HepG2 (cell line): ENCODE data around the gene OR6S1. TPM values are rescaled to one million over a fixed set of nuclear protein-coding genes. Genes with fewer than 3 reads are reported as not detected.

Source experiments
- ARID5B ChIP-seq: IDR thresholded peaks from 2 replicates; pipeline ENCODE4 v1.4.0; 2020; ENCODE audit warnings: mild to moderate bottlenecking, missing genetic modification reagents
- ELK4 ChIP-seq: sonication (generic); formaldehyde crosslinking; IDR thresholded peaks from 2 replicates; pipeline ENCODE4 v1.9.0; 2021; ENCODE audit warnings: missing genetic modification reagents, borderline replicate concordance
- FOSL2 ChIP-seq: sonication (generic); formaldehyde crosslinking; IDR thresholded peaks from 2 replicates; pipeline ENCODE4 v1.4.0; 2020; ENCODE audit warnings: missing genetic modification reagents
- NR3C1 ChIP-seq: sonication (generic); formaldehyde crosslinking; IDR thresholded peaks from 2 replicates; pipeline ENCODE4 v1.4.0; 2020; ENCODE audit warnings: missing genetic modification reagents
- TAF15 ChIP-seq: fragments of 200-400 bp; formaldehyde crosslinking; IDR thresholded peaks from one replicate; pipeline ENCODE4 v1.6.1; 2018; ENCODE audit warnings: mild to moderate bottlenecking, low read depth, low read length; ENCODE audit not compliant: poor library complexity, severe bottlenecking
- YEATS4 ChIP-seq: sonication (generic); formaldehyde crosslinking; IDR thresholded peaks from 2 replicates; pipeline ENCODE4 v1.4.0; 2020; ENCODE audit warnings: missing genetic modification reagents, borderline replicate concordance
- ZNF275 ChIP-seq: sonication (generic); formaldehyde crosslinking; IDR thresholded peaks from 2 replicates; pipeline ENCODE4 v1.8.0; 2022; ENCODE audit warnings: missing genetic modification reagents, mild to moderate bottlenecking, inconsistent platforms, borderline replicate concordance
- ZNF3 ChIP-seq: IDR thresholded peaks from 2 replicates; pipeline ENCODE4 v1.7.0; 2017; ENCODE audit warnings: inconsistent platforms
- ZNF747 ChIP-seq: sonication (generic); formaldehyde crosslinking; IDR thresholded peaks from 2 replicates; pipeline ENCODE4 v1.8.1; 2023; ENCODE audit warnings: missing genetic modification reagents, mild to moderate bottlenecking, borderline replicate concordance
- polyA plus RNA-seq, 8 experiments: library from polyadenylated mRNA; depleted of rRNA in 3 of 8; stranded (reverse) in 7 of 8; unstranded in 1 of 8; fragments of >200 nt; fragmentation: Illumina TruSeq in 4 of 8; extraction: Trizol in 4 of 8; gene quantifications; 2 replicates each; pipeline versions ENCODE4 v1.2.1 to v1.2.3, GENCODE V29; 2011 to 2016; ENCODE audit warnings: low read depth in 4 of 8, missing spikeins in 1 of 8, mixed read lengths in 1 of 8; ENCODE audit not compliant: insufficient read depth in 1 of 8
- total RNA-seq, 5 experiments: library from RNA; depleted of rRNA; stranded (reverse); fragments of >200 nt; fragmentation: Illumina TruSeq; extraction: Trizol; gene quantifications; 2 replicates each; pipeline ENCODE4 v1.2.3, GENCODE V29; 2016; ENCODE audit warnings: low read depth in 1 of 5

The OR6S1 gene
- total and polyA plus RNA-seq, 2 of the 13 experiments (the other 11 are each of a cell fraction or from before 2014, with no cell fraction given), result 0.09 TPM; not detected in 1

GRCh38 chr14:20656274-20656673, 14.8 kb upstream of the OR6S1 start (continued):
- TF ChIP-seq ELK4 (CRISPR knock-in tag), result no peak
- TF ChIP-seq ARID5B (CRISPR knock-in tag), result no peak
- TF ChIP-seq ZNF3 (CRISPR knock-in tag), result no peak
- no peak for TF ChIP-seq TAF15
- no peak for TF ChIP-seq YEATS4 (CRISPR knock-in tag)
- no peak for TF ChIP-seq ZNF275 (CRISPR knock-in tag)
- TF ChIP-seq FOSL2 (CRISPR knock-in tag), result no peak
- TF ChIP-seq NR3C1 (CRISPR knock-in tag), result no peak
- no peak for TF ChIP-seq ZNF747 (CRISPR knock-in tag)
- TF ChIP-seq, all 625 proteins: peak for 0
